ENCODE data around the gene CDK6. TPM values are rescaled to one million over a fixed set of nuclear protein-coding genes. Genes with fewer than 3 reads are reported as not detected.
"Not testable (repeated sequence)": the region's sequence is repeated elsewhere in the genome, so short reads cannot be mapped to it uniquely, and the experiment has no call there.

CDK6 gene
- total RNA-seq, 1 donor from 2014 or later = 37.0 TPM

GRCh38 chr7:92762851-92763250 lies 73.5 kb downstream of the CDK6 start:
- DNase-seq (ENCODE audit: low read depth in 2 of 2) = no peak

- DNase-seq (ENCODE audit: low read depth in 2 of 2) = no peak
These were observed 74.8 kb downstream of the CDK6 start for GRCh38 chr7:92761391-92762097.

GRCh38 chr7:92758796-92759431 lies 77.5 kb downstream of the CDK6 start:
- DNase-seq (ENCODE audit: low read depth in 2 of 2) = no peak

GRCh38 chr7:92757311-92757910 lies 79.0 kb downstream of the CDK6 start:
- not testable (repeated sequence) for DNase-seq (ENCODE audit: low read depth in 2 of 2)

GRCh38 chr7:92755680-92756079 lies 80.7 kb downstream of the CDK6 start:
- DNase-seq (ENCODE audit: low read depth in 2 of 2) = no peak

- DNase-seq (ENCODE audit: low read depth in 2 of 2) = no peak
These were observed 81.3 kb downstream of the CDK6 start for GRCh38 chr7:92754919-92755581.

GRCh38 chr7:92753614-92754013 lies 82.8 kb downstream of the CDK6 start:
- no peak for DNase-seq (ENCODE audit: low read depth in 2 of 2)

- DNase-seq (ENCODE audit: low read depth in 2 of 2) = peak; percentile 7 to 76
These were observed 84.2 kb downstream of the CDK6 start for GRCh38 chr7:92751902-92752901.

GRCh38 chr7:92750946-92751345 lies 85.4 kb downstream of the CDK6 start:
- no peak for DNase-seq (ENCODE audit: low read depth in 2 of 2)

- no peak for DNase-seq (ENCODE audit: low read depth in 2 of 2)
These were observed 85.9 kb downstream of the CDK6 start for GRCh38 chr7:92750447-92750839.

- DNase-seq (ENCODE audit: low read depth in 2 of 2) = no peak
These were observed 86.4 kb downstream of the CDK6 start for GRCh38 chr7:92749832-92750446.

- DNase-seq (ENCODE audit: low read depth in 2 of 2) = no peak
These were observed 87.0 kb downstream of the CDK6 start for GRCh38 chr7:92749327-92749755.

GRCh38 chr7:92748495-92748894 lies 87.9 kb downstream of the CDK6 start:
- DNase-seq (ENCODE audit: low read depth in 2 of 2) = no peak

GRCh38 chr7:92747041-92747835 lies 89.1 kb downstream of the CDK6 start:
- DNase-seq (ENCODE audit: low read depth in 2 of 2) = no peak

GRCh38 chr7:92745241-92745640 lies 91.1 kb downstream of the CDK6 start:
- no peak for DNase-seq (ENCODE audit: low read depth in 2 of 2)

GRCh38 chr7:92744180-92744579 lies 92.2 kb downstream of the CDK6 start:
- DNase-seq (ENCODE audit: low read depth in 2 of 2) = not testable (repeated sequence)

GRCh38 chr7:92742186-92742585 lies 94.2 kb downstream of the CDK6 start:
- no peak for DNase-seq (ENCODE audit: low read depth in 2 of 2)

- no peak for DNase-seq (ENCODE audit: low read depth in 2 of 2)
These were observed 95.7 kb downstream of the CDK6 start for GRCh38 chr7:92740700-92741126.

GRCh38 chr7:92740134-92740533 lies 96.2 kb downstream of the CDK6 start:
- DNase-seq (ENCODE audit: low read depth in 2 of 2) = no peak

GRCh38 chr7:92739091-92739490 lies 97.3 kb downstream of the CDK6 start:
- DNase-seq (ENCODE audit: low read depth in 2 of 2) = no peak
